NB4 (cell line): ENCODE results near the gene ITSN1.

Source experiments
- DNase-seq: peaks from one replicate; pipeline ENCODE4 v3.0.0; 2010; ENCODE audit warnings: low read depth
- H3K4me3 ChIP-seq: one replicate; pipeline ENCODE4 v1.5.1; 2011; ENCODE audit warnings: mild to moderate bottlenecking, low read depth, low read length, moderate library complexity
- MYC ChIP-seq: IDR thresholded peaks from 2 replicates; pipeline ENCODE4 v1.6.1; 2011; ENCODE audit warnings: low read depth, low read length
- POLR2A ChIP-seq: IDR thresholded peaks from 2 replicates; pipeline ENCODE4 v1.6.1; 2011; ENCODE audit warnings: mild to moderate bottlenecking; ENCODE audit not compliant: insufficient read length; ENCODE audit errors: extremely low read depth
- TF ChIP-seq, protein P1 (sequence below): IDR thresholded peaks from 2 replicates; pipeline ENCODE4 v1.6.1; 2011; ENCODE audit warnings: low read depth, low read length
- TF ChIP-seq, protein P2 (sequence below): IDR thresholded peaks from one replicate; pipeline ENCODE4 v1.5.1; 2012; ENCODE audit warnings: low read depth, low read length

Gene ITSN1

DNA sequence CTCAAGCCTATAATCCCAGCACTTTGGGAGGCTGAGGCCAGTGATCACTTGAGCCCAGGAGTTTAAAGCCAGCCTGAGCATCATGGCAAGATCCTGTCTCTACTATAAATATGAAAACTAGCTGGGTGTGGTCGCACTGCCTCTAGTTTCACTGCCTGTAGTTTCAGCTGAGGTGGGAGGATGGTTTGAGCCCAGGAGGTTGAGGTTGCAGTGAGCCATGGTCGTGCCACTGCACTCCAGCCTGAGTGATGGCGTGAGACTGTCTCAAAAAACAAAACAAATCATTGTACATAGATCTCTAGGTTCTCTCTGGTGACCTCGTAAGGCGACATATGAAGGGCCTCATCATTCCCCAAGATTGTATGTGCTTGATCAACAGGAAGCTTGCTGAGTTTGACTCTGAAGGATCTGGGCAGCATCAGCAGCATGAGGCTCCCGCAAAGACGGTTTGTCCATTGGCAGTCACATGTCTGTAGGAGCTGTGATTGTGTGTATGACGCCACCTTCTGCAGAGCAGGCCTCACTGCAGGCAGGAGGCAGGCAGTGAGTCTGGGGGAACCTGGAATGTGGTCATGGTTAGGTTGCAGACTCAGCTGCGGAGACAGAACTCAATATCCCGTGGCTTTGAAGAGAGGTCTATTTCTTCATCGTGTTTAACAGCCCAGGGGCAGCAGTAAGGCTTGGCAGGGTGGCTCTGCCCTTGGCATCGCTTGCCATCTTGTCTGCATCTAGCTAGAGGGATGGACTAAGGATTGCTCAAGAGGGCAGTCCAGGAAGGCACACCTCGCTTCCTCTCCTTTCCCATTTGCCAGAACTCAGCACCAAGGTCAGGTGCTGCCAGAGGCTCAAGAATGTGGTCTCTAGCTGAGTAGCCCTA is 259.3 kb downstream of the ITSN1 start:
- TF ChIP-seq MYC = no peak; the same call in 1 of the 2 replicates
- TF ChIP-seq, protein P1, sequence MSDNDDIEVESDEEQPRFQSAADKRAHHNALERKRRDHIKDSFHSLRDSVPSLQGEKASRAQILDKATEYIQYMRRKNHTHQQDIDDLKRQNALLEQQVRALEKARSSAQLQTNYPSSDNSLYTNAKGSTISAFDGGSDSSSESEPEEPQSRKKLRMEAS = peak; percentile 94
- TF ChIP-seq, protein P2, sequence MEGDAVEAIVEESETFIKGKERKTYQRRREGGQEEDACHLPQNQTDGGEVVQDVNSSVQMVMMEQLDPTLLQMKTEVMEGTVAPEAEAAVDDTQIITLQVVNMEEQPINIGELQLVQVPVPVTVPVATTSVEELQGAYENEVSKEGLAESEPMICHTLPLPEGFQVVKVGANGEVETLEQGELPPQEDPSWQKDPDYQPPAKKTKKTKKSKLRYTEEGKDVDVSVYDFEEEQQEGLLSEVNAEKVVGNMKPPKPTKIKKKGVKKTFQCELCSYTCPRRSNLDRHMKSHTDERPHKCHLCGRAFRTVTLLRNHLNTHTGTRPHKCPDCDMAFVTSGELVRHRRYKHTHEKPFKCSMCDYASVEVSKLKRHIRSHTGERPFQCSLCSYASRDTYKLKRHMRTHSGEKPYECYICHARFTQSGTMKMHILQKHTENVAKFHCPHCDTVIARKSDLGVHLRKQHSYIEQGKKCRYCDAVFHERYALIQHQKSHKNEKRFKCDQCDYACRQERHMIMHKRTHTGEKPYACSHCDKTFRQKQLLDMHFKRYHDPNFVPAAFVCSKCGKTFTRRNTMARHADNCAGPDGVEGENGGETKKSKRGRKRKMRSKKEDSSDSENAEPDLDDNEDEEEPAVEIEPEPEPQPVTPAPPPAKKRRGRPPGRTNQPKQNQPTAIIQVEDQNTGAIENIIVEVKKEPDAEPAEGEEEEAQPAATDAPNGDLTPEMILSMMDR = peak; percentile 30
- no peak overlapping the region for H3K4me3 ChIP-seq
- DNase-seq = peak; percentile 56

- H3K4me3 ChIP-seq = no peak overlapping the region
- TF ChIP-seq, protein P2 = no peak
- TF ChIP-seq POLR2A = no peak
- TF ChIP-seq, protein P1 = no peak
- no peak for TF ChIP-seq MYC
- no peak for DNase-seq
These were observed 260.0 kb downstream of the ITSN1 start for GRCh38 chr21:33902349-33902748.

GRCh38 chr21:33904041-33904440 is 261.7 kb downstream of the ITSN1 start:
- no peak for TF ChIP-seq POLR2A
- TF ChIP-seq, protein P2 = no peak
- TF ChIP-seq, protein P1 = no peak
- no peak for TF ChIP-seq MYC
- no peak overlapping the region for H3K4me3 ChIP-seq
- DNase-seq = no peak

GRCh38 chr21:33908760-33909159 is 266.5 kb downstream of the ITSN1 start:
- H3K4me3 ChIP-seq = no peak overlapping the region
- TF ChIP-seq, protein P2 = no peak
- TF ChIP-seq POLR2A (no peak), MYC (no peak)
- TF ChIP-seq, protein P1 = no peak
- DNase-seq = no peak

GRCh38 chr21:33909756-33910155 is 267.5 kb downstream of the ITSN1 start:
- TF ChIP-seq MYC (no peak), POLR2A (no peak)
- DNase-seq = no peak
- H3K4me3 ChIP-seq = no peak overlapping the region

DNA sequence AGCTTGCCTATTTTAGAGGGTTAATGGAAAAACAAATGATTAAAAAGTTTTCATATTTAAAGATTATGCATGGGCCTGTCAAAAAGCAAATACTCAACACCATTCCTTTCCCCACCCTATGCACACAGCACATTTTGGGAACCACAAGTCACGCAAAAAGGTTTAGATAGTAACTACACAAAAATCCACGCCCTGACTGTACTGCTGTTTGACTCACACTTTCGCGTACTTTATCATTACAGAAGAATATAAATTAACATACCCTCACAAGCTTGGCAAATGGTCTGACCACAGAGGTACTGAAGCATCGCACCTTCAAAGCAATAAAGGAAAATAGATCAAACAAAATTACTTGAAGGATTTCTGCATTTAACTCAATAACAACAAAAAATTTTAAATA is 271.9 kb downstream of the ITSN1 start:
- TF ChIP-seq POLR2A = no peak
- TF ChIP-seq MYC = no peak
- TF ChIP-seq, protein P1 = no peak
- peak overlapping the region; percentile 93 for H3K4me3 ChIP-seq
- no peak for DNase-seq
